Limb (tissue), 2 donors: ENCODE results near the gene NPY.
"Not testable (repeated sequence)": the region's sequence is repeated elsewhere in the genome, so short reads cannot be mapped to it uniquely, and the experiment has no call there.

Experiments
- DNase-seq, 2 donors: peaks; one replicate each; pipeline ENCODE4 v3.0.0-alpha.2; 2016; ENCODE audit errors: extremely low spot score in 2 of 2

Gene NPY

GRCh38 chr7:24283897-24284698, at the start of gene NPY:
NPY (plus strand) TSS chr7:24284190; CDS start chr7:24285241, 1,051 bp downstream.
- DNase-seq: peak in 1 of 2 donors; percentile 55

GRCh38 chr7:24239260-24239659, 44.7 kb upstream of the NPY start:
- no peak for DNase-seq

- DNase-seq: no peak
Measured at GRCh38 chr7:24241206-24241605, 42.8 kb upstream of the NPY start.

GRCh38 chr7:24244554-24244953, 39.4 kb upstream of the NPY start:
- DNase-seq: no peak

- DNase-seq: no peak
Measured at GRCh38 chr7:24245362-24245761, 38.6 kb upstream of the NPY start.

GRCh38 chr7:24249266-24249665, 34.7 kb upstream of the NPY start:
- no peak for DNase-seq

- DNase-seq: no peak
Measured at GRCh38 chr7:24251568-24251967, 32.4 kb upstream of the NPY start.

- DNase-seq: no peak
Measured at GRCh38 chr7:24255139-24255538, 28.9 kb upstream of the NPY start.

GRCh38 chr7:24258324-24258723, 25.7 kb upstream of the NPY start:
- DNase-seq: not testable (repeated sequence)

GRCh38 chr7:24271938-24272337, 12.1 kb upstream of the NPY start:
- no peak for DNase-seq

- DNase-seq: no peak
Measured at GRCh38 chr7:24279512-24279911, 4.5 kb upstream of the NPY start.

- peak in 1 of 2 donors; percentile 36 for DNase-seq
Measured at GRCh38 chr7:24283554-24283896, 465 bp upstream of the NPY start.

GRCh38 chr7:24284699-24285506, 913 bp downstream of the NPY start:
- DNase-seq: peak in 1 of 2 donors; percentile 53

- DNase-seq: no peak
Measured at GRCh38 chr7:24290004-24290641, 6.1 kb downstream of the NPY start.

- DNase-seq: no peak
Measured at GRCh38 chr7:24291271-24291670, 7.3 kb downstream of the NPY start.

GRCh38 chr7:24297362-24297761, 13.4 kb downstream of the NPY start:
- DNase-seq: no peak

GRCh38 chr7:24298696-24299095, 14.7 kb downstream of the NPY start:
- DNase-seq: no peak

- no peak for DNase-seq
Measured at GRCh38 chr7:24299192-24299591, 15.2 kb downstream of the NPY start.

GRCh38 chr7:24301703-24302102, 17.7 kb downstream of the NPY start:
- no peak for DNase-seq

GRCh38 chr7:24304494-24305095, 20.6 kb downstream of the NPY start:
- no peak for DNase-seq

- DNase-seq: no peak
Measured at GRCh38 chr7:24307326-24307725, 23.3 kb downstream of the NPY start.

- no peak for DNase-seq
Measured at GRCh38 chr7:24312588-24312987, 28.6 kb downstream of the NPY start.
